ENCODE measurements around the gene MCM3.

Gene MCM3

DNA sequence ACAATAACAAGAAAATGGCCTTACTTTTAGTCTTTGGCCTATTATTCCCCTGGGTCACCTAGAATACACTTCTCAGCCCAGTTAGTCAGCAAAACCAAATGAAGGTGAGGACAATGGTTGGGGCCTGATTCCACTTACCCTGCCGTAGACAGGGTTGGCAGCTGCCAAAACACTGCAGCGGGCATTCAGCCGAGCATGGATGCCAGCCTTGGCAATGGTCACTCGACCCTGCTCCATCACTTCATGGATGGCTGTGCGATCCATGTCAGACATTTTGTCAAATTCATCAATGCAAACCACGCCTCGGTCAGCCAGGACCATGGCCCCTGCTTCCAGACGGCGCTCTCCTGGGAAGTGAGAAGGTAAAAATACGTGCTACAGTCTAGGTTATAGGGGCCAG, 8.4 kb downstream of the MCM3 start:
- intact Hi-C loops (cut with DNase I; ENCODE audit: low total_unique reads), result no loop called here

DNA sequence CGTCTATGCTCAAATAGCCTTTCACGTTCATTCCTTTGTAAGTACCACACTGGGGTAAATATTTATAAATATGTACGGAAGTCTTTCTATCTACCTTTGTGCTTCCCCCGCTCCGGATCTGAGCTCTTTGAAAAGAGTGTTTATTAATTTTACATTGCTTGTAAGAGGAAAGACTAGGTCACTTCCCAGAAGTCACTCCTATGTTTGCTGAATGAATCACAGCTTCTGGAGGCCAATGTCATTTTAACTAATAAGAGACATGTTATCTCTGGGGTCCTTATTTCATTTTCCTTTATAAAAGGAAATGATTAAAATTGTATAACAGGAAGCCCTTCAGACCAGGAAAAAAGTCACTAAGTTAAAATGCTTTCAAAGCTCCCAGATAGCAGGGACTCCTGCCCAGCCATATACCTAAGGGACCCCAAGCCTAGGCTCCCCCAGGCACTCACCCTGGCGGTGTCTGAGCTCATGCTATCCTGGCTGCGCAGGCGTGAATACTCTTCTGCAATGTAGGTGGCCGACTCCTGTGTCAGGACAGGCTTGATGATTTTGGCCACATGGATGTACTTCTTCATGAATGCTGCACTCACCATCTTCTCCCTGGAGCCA, 12.6 kb downstream of the MCM3 start:
- DNase-seq, result no peak
- intact Hi-C loops (cut with DNase I; ENCODE audit: low total_unique reads), result no loop called here
- H3K4me3 ChIP-seq, result no peak overlapping the region
- TF ChIP-seq CTCF (IDR thresholded peaks at IDR 0.05), result no peak
- peaks cover 78 to 98% (median 82%) of the 10 kb centered on the region in 3 donors for H3K36me3 ChIP-seq
- H3K9me3 ChIP-seq, result no peaks in the 10 kb centered on the region
- H3K27ac ChIP-seq, result no peak overlapping the region
- H3K4me1 ChIP-seq, result no peaks in the 10 kb centered on the region
- no peaks in the 10 kb centered on the region for H3K27me3 ChIP-seq

More for the DNA sequence above, 8.4 kb downstream of the MCM3 start:
- TF ChIP-seq CTCF (IDR thresholded peaks at IDR 0.05), result no peak
- DNase-seq, result no peak
- Histone ChIP-seq H3K27me3 (no peaks in the 10 kb centered on the region), H3K36me3 (peaks cover 84 to 95% (median 85%) of the 10 kb centered on the region in 3 donors), H3K4me3 (no peak overlapping the region), H3K4me1 (no peaks in the 10 kb centered on the region), H3K9me3 (no peaks in the 10 kb centered on the region), H3K27ac (no peak overlapping the region)

- peak; percentile 72 to 96 for TF ChIP-seq CTCF (IDR thresholded peaks at IDR 0.05)
- H3K27me3 ChIP-seq, result no peaks in the 10 kb centered on the region
- no peak overlapping the region for H3K4me3 ChIP-seq
- peaks cover 30 to 64% (median 50%) of the 10 kb centered on the region in 3 donors for H3K36me3 ChIP-seq
- no peak overlapping the region for H3K27ac ChIP-seq
- no peaks in the 10 kb centered on the region for H3K9me3 ChIP-seq
- H3K4me1 ChIP-seq, result no peaks in the 10 kb centered on the region
- DNase-seq, result peak; percentile 46 to 70
- intact Hi-C loops (cut with DNase I; ENCODE audit: low total_unique reads), result no loop called here
Measured at GRCh38 chr6:52263709-52264540, 20.6 kb downstream of the MCM3 start.

DNA sequence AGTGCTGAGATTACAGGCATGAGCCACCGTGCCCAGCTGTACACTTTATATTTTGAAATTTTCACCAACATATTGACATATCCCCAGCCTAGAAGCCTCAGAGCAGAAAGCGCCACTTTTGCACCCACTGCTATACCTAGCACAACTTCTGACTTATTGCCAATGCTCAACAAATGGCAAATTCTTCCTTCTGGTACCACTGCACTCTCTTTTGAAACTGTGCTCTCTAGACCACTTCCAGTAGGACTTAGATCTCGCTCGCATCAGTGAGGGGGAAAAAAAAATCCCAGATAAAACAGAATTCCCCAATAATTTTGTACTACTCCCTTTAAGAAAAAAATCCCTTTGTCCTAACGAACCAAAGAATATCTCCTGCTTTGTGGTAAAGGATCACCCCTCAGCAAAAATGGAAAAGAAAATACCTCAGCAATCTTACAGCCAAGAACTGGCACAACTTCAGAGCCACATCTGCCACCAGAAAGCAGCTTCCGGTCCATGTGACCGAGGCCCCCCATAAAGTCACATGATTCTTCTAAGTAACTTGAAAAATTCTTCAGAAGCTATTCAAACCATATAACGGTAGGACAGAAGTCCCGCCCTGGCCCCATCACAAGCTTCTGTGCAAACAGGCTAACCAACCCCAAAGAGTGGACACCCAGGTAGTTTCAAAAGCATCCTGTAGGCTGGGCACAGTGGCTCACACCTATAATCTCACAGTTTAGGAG, 21.8 kb downstream of the MCM3 start:
- Histone ChIP-seq H3K4me1 (no peaks in the 10 kb centered on the region), H3K27ac (no peak overlapping the region), H3K4me3 (no peak overlapping the region), H3K36me3 (peaks cover 18 to 52% (median 39%) of the 10 kb centered on the region in 3 donors), H3K27me3 (no peaks in the 10 kb centered on the region), H3K9me3 (no peaks in the 10 kb centered on the region)
- intact Hi-C loops (cut with DNase I; ENCODE audit: low total_unique reads), result no loop called here
- no peak for DNase-seq
- no peak for TF ChIP-seq CTCF (IDR thresholded peaks at IDR 0.05)

DNA sequence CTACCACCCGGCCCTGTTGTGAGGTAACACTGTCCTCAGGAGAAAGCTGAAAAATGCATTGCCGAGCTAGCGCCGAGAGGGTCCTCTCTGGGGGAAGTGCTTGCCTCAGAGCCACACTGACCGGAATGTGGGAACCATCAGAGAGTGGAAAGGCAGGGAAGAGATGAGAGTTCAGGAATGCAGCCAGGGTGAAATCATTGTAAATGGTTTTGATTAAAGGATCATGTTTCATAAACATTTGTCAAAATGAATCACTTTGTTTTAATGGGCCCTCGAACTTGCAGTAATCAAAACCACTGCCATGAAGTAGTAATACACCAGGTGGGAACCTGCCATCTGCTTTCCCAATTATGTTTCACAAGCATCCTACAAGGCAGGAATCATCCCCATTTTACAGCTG, 23.3 kb downstream of the MCM3 start:
- no peaks in the 10 kb centered on the region for H3K4me1 ChIP-seq
- H3K27ac ChIP-seq, result no peak overlapping the region
- peaks cover 6 to 37% (median 26%) of the 10 kb centered on the region in 3 donors for H3K36me3 ChIP-seq
- DNase-seq, result no peak
- peaks cover 0 to 3% of the 10 kb centered on the region in 2 donors for H3K27me3 ChIP-seq
- intact Hi-C loops (cut with DNase I; ENCODE audit: low total_unique reads), result no loop called here
- TF ChIP-seq CTCF (IDR thresholded peaks at IDR 0.05), result no peak
- no peaks in the 10 kb centered on the region for H3K9me3 ChIP-seq
- no peak overlapping the region for H3K4me3 ChIP-seq

Data from tibial artery (tissue), 4 donors.